ENCODE measurements around the gene RUNX2.

DNA sequence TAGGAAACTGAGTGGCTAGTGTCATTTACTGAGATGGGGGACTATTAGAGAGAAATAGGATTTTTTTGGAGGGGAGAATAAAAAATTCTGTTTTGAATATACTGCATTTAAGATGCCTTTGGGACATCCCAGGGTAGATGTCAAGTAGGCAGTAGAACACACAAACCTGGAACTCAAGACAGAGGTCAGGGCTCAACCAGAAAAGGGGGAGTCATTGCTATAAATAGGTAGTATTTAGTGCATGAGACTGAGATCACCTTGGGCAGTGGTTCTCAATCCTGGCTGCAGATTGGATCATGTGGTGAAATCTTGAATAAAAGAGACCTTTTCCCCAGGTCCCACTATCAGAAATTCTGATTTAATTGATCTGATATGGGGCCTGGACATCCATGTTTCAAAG, 160.1 kb downstream of the RUNX2 start:
- TF ChIP-seq POLR2A (IDR thresholded peaks at IDR 0.05) (no peak), CTCF (IDR thresholded peaks at IDR 0.05 in 4 of 5, conservative IDR thresholded peaks at IDR 0.05 in 1 of 5) (no peak)

Data from gastrocnemius medialis (tissue), 4 donors.